Hippocampal formation (tissue), 2 donors: Measurements from ENCODE around the gene PLCH1.
"Not testable (repeated sequence)": the region's sequence is repeated elsewhere in the genome, so short reads cannot be mapped to it uniquely, and the experiment has no call there.

Source experiments
- DNase-seq, 2 donors: peaks; one replicate each; lab custom pipeline; 2025; lab: John Stamatoyannopoulos, UW

PLCH1 gene

GRCh38 chr3:155416500-155417118 lies 328.3 kb downstream of the PLCH1 start:
- DNase-seq = no peak

DNA sequence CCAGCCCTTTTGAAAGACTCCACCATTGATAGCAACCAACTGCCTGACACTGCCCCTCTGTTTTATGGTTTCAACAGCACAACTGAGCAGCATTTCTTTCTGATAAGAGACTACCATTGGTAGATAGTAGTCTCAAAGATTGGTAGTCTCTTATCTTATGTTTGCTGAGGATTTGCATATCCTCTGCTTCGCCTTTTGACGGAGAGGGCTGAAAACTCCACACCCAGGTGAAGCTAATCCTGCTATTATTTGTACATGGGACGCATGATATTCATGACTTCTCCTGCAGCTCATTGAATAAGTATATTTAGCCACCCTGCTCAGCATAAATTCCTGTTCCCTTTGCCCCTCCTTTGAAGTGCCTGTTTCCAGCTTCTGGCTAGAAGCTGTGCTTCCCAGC lies 332.0 kb downstream of the PLCH1 start:
- no peak for DNase-seq

- no peak for DNase-seq
Observed at GRCh38 chr3:155411500-155412223, 333.2 kb downstream of the PLCH1 start.

- no peak for DNase-seq
Observed at GRCh38 chr3:155409336-155409735, 335.5 kb downstream of the PLCH1 start.

GRCh38 chr3:155407971-155408370 lies 336.9 kb downstream of the PLCH1 start:
- DNase-seq = no peak

- no peak for DNase-seq
Observed at GRCh38 chr3:155407331-155407730, 337.5 kb downstream of the PLCH1 start.

DNA sequence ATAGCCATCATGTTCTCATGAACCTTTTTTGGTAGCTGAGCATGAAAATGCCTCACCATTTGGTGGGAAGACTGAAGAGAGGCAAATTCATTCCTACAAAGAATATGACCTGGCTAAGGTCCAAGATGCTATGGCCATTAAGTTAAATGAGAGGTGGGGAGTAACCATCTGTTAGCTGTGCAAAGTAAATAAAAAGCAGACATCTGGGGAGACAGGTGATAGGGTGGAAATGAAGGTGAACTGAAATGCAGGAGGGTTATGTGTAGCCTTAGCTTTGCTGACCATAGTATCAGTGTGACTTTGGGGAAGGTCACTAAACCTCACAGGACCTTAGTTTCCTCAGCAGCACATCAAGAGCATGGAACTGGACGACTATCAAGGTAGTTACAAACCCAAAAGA lies 340.4 kb downstream of the PLCH1 start:
- DNase-seq = no peak

GRCh38 chr3:155402656-155403055 lies 342.2 kb downstream of the PLCH1 start:
- DNase-seq = no peak

- no peak for DNase-seq
Observed at GRCh38 chr3:155398046-155398445, 346.8 kb downstream of the PLCH1 start.

- DNase-seq = not testable (repeated sequence)
Observed at GRCh38 chr3:155394896-155395295, 350.0 kb downstream of the PLCH1 start.

DNA sequence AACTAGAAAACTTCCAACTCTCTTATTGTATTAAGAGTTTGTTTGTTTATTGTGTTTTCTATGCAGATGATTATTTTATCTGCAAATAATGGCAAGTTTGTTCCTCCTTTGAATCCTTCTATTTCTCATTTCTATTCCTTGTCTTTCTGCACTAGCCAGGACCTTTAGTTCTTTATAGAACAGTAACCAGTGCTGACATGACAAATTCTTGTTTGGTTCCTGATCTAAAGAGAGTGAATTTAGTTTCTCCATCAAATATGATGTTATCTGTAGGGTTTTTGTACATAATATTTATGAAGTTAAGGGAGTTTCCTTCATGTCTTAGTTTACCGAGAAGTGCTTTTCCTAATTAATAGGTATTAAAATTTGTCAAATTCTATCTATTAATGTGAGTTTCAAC lies 350.6 kb downstream of the PLCH1 start:
- no peak for DNase-seq

GRCh38 chr3:155393316-155393715 lies 351.6 kb downstream of the PLCH1 start:
- DNase-seq = no peak

DNA sequence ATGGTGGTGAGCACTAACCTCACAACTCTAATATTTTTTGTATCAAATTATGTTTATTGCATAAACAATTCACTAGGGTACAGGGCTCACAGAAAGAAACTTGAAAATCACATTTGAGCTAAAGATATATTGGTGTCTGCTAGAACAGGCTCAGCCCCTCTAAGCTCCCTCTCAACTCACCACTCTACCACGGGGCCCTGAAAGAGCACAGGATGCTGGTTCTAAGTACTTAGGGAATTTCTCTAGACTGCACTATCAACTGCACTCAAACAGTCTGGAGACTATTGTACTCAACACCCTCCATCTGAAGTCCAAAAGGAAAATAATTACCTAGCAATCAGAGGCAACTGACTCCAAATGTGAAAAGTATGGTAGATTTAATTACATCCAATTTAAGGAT lies 352.7 kb downstream of the PLCH1 start:
- no peak for DNase-seq

- DNase-seq = no peak
Observed at GRCh38 chr3:155391551-155391958, 353.3 kb downstream of the PLCH1 start.

- DNase-seq = no peak
Observed at GRCh38 chr3:155391104-155391503, 353.8 kb downstream of the PLCH1 start.

GRCh38 chr3:155390351-155390750 lies 354.5 kb downstream of the PLCH1 start:
- DNase-seq = no peak

- DNase-seq = no peak
Observed at GRCh38 chr3:155388417-155388816, 356.5 kb downstream of the PLCH1 start.

- DNase-seq = no peak
Observed at GRCh38 chr3:155387571-155387970, 357.3 kb downstream of the PLCH1 start.

DNA sequence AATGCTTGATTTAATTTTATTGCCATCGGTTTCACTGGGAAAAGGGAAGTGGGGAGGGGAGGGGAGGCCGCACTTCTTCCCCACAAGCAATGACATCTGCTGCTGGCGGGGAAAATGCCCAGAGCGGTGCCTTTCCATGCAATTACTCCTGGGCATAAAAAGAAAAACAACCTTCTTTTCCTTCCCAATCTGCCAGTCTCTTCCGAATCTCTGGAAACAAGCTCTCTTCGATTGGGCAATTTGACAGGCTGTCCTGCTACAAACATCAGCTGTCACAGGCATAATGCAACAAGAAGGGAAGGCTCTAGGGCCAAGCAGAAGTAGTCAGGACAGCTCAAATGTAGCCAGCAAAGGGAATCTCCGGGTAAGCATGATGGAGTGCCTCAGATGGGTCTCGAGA lies 358.0 kb downstream of the PLCH1 start:
- DNase-seq = peak in 1 of 2 donors; percentile 4

DNA sequence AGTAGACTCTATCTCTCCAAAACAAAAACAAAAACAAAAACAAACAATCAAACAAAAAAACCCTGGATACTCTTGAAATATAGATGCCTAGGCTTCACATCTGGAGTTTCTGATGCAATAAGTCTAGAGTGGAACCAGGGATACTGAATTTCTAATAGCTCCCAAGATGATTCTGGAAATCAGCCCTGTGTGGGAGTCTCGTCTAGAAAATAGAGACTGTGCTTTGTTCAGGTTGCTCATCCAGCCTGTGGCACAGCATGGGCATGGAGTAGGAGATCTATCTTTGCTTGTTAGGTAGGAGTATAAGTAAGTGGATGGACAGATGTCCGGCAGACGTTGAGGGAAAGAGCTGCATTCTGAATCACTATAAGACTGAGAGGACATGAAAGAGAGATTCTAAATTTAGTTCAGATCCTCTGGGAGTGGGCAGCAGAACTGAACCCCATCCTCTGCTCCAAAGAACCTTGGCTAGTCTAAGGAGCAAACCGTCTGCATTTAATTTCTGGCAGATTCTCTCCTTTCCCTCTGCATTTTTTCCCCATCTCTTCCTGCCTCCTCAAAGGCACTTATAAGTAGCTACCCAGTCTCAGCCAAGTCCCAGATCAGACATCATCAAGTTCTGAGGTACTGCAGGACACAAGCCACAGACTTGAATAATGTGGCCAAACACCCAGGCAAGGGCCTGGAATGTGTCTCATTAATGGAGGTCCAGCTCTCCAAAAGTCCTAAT lies 358.8 kb downstream of the PLCH1 start:
- no peak for DNase-seq

DNA sequence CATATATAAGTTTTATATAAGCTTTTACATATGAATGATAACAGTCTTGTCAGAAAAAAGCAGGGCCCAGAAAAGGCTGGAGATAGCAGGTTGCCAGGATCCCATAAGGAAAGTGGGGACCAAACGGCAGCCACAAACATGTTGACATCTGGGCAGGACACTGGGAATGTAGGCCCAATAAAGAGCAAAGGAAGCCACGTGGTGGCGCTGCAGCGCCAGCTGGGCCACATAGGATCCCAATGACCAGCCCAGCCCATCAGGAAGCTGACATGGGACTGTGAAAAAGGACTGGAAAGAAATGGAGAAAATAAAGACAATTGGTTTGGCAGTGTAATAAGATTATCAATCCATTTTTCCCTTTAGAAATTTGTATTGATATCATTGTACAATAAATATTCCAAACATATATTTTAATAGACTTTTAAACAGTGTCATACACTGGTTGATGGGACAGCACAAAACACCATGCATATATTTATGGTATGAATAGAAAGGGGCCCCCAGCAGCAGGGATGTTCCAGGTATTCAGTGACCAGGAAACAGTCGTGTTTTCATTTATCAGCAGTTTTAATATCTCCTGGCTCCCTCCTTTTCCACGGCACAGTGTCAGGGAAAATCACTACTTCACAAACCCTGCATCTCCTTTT lies 362.4 kb downstream of the PLCH1 start:
- DNase-seq = peak; percentile 13 to 23

DNA sequence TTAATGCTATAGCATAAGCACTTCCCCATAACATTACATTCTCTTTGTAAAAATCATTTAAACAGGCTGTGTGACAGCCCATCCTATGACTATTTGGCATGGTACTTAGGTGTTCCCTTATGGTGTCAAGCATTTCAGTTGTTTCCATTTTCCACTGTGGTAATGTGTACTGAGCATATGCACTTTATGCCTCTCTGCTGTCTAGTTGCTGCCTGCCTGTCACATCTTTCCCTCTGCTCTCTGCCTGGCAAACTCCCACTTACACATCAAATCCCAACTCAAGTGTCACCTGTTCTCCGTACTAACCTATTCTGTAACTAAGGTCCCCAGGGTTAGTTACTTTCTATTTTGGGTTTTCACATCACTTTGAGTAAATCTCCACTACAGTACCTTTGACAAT lies 367.0 kb downstream of the PLCH1 start:
- DNase-seq = no peak

DNA sequence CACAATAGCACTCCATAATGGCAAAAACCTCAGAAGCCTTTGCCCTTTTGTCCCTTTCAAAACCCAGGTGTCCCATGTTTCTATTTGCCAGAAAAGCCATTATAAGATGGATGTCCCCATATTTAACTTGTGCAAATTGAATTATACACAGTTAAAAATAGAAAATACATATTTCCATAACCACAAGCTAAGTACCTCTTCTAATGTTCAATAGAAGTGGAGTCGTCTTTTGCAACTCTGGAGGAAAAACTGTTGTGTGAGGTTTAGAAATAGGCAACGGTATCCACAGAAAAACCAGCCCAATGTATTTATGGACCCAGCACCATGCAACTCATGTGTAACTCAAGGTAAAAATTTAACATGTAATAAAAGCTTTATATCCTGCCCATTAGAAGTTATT lies 367.8 kb downstream of the PLCH1 start:
- DNase-seq = no peak
